GM21515 (cell line): Measurements from ENCODE around the gene C14orf119.

Source experiments
- ATAC-seq: cut with Tn5 transposase; IDR thresholded peaks from one replicate; pipeline ENCODE4 v1.9.1; 2021; ENCODE audit not compliant: unreplicated experiment

Gene C14orf119

DNA sequence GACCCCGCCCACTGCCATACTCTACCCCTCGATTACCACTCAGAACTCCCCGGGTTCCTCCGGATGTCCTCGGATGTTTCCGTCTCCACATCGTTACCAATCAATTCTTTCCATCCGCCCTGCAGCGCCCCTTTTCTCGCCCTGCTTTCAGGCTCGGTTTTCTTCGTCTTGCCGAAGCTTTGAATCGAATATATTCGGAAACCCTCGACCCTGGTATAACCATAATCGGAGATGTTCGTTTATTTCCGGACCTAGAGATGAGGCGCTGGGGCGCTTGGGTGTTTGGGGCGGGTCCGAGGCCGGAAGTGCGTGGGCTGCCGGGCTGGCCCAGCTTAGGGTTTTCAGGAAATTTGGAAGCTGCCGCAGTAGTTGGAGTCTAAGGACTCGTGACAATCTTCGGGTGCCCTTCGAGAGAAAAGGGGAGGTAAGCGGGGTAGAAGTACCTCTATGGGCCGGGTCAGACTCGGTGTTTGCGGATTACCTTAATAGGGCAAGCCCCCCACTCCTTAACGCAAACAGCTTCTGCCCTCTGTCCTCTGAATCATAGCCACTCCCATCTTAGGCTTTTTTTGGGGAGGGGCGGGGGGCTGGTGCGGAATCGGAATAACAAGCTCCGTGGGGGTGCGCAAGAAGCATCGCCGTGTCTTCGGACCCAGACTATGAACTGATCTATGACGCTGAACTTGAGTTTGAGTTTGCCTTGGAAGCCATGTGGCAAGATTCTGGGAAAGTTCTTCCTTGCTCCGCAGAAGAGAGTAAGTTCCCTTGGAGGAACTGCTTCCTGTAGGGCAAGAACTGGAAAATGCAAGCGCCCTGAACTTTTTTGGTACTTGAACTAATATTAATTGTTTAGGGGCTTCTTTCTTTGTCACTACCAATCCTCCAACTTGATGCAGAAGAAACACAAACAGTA lies at the start of gene C14orf119:
C14orf119 (plus strand) TSS at position 310 of the 913 bp plus-strand sequence. CDS start 2,154 bp downstream, outside the sequence.
- ATAC-seq: peak; percentile 91

- ATAC-seq: no peak
These were observed 48.2 kb upstream of the C14orf119 start for GRCh38 chr14:23047034-23047634.

- no peak for ATAC-seq
These were observed 47.3 kb upstream of the C14orf119 start for GRCh38 chr14:23047751-23048693.

DNA sequence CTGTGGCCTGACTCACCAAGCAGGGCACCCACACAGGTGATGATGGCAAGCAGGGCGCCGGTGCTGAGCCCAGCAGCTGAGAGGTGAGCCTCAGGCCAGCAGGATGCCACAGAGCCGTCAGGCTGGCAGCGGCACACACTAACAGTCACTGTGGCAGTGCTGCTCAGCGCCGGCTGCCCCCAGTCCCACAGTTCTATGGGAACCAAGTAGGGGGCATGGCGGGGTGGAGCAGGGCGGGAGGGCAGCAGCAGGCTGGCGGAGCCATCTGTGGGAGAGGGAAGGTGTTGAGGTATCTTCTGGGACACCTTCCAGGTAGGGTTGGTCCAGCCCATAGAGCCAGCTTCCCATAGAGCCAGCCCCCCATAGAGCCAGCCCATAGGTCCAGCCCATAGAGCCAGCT lies 46.3 kb upstream of the C14orf119 start:
- ATAC-seq: no peak

- no peak for ATAC-seq
These were observed 43.9 kb upstream of the C14orf119 start for GRCh38 chr14:23051141-23052057.

- ATAC-seq: no peak
These were observed 43.1 kb upstream of the C14orf119 start for GRCh38 chr14:23052182-23052623.

DNA sequence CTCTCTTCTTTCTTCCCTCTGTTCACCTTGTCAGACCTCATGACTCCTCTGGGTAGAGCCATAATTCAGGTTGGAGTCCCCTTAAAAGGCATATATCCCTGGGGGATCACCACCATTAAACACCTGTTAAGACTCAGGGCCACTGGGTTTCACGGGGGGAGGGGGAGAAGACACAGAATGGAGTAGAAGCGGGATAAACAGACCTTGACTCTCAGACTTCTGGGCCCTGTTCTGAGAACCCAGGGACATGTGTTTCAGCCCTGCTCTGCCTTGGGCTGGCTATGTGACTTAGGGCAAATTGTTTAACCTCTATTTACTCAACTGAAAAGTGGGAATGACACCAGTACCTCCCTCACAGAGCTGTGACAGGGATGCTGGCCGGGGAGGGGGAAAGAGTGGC lies 42.6 kb upstream of the C14orf119 start:
- no peak for ATAC-seq

- ATAC-seq: no peak
These were observed 41.9 kb upstream of the C14orf119 start for GRCh38 chr14:23053426-23053825.

GRCh38 chr14:23054000-23054811 lies 41.1 kb upstream of the C14orf119 start:
- ATAC-seq: no peak

- no peak for ATAC-seq
These were observed 40.2 kb upstream of the C14orf119 start for GRCh38 chr14:23055147-23055550.

- ATAC-seq: no peak
These were observed 39.6 kb upstream of the C14orf119 start for GRCh38 chr14:23055621-23056144.

DNA sequence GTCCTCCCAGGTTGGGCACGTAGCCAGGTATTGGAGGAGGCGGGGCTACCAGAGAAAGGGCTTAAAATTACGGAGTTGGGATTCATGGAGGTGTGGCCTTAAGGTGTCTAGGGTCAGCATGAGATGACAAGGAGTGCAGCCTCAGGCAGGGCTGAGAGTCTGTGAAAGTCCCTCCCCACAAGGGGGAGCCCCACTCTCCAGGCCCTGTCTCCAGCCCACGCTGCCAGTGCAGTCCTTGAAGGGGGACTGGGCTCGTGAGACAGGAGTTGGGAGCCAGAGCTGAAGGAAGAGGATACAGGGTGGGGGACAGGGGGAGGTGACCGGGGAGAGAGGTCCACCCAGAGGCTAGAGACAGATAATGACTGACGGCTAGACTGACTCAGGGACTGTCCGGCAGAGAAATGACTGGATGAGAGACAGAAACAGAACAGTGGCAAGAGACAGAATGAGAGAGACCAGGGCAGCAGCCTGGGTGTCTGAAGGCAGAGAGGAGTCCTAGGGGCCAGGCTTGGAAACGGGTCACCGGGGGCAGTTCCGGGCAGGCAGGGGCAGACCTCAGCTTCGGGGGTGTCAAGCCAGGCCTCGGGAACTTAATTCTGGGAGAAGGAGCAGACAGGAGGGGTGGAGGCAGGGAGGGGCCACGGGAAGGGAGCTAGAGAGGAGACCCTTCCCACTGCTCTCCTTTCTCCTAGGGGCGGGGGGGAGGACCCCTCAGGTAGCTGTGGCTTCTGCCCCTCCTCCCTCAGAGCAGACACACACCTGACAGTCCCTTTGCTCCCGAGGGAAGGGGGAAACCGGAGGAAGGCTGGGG lies 39.0 kb upstream of the C14orf119 start:
- ATAC-seq: peak; percentile 45

DNA sequence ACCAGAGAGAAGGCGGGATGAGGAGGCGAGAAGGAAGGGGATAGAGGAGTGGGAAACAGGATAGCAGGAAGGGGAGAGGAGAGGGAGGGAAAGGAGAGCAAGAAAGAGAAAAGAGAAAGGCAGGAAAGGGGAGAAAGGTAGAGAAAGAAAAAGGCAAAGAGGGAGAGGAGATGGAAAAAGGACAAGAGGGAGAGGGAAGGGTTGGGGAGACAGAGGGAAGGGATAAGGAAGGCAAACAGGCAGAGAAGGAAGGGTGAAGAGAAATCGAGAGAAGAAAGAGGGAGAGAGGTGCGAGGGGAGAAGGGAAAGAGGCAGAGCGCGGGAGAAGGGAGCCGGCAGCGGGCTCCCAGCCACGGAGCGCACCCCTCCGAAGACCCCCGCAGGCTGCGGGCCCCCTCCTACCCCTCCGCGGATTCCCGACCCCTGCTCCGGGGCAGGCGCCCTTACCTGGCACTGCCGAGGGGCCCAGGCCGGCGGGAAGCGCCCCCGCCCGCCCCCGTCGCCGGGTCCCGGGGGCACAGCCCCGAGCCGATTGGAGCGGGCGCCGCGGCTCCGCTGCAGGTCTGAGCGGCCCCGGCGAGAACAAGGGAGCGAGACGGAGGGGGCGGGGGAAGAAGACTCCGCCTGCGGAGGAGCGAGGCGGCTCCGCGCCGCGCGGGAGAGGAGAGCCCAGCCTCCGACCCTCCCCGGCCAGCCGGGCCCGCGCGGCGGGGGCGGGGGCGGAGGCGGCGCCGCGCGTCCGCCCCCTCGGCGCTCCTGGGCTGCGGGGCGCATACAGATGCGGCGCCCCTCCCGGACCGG lies 38.1 kb upstream of the C14orf119 start, which contains the start of gene CDH24:
CDH24 (minus strand) TSS at position 565 of the 801 bp plus-strand sequence. CDS start 1,787 bp downstream, outside the sequence.
- ATAC-seq: peak; percentile 37

- peak; percentile 62 for ATAC-seq
These were observed 37.3 kb upstream of the C14orf119 start for GRCh38 chr14:23057757-23058653.

DNA sequence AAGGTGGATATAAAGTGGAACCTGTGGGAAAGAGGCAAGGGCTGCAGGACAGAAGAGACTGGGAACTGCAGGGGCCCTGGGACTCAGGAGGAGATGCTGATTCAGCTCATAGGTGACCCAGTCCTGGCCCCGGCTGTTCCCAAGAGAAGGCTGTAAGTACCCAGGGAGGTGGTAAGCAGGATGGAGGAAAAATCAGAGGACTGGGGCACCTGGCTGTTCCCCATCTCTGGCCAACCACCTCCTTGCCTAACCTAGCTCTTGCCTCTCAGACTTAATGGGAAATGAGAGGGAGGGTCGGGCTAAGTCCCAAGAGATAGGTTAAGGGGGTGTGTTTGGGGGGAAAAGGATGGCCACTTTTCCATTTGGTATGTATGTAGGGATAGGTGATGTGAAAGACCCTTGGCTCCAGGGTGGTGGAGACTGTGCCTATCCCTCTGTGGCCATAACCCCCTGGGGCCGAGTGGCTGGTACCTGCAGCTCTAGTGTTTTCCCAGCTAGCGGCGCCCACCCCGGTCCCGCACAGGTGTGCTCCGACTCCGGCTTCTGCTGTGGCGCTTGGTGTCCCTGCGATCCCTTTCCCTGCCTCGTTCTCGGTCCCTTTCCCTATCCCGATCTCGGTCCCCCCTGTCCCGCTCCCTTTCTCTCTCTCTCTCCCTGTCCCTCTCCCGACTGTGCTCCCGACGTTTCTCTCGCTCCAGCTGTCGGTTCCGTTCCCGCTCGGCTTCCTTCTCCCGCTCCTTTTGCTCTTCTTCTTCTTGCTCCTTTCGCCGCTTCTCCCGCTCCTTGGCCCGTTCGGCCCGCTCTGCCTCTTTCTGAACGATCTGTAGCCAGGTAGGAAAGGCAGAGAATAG lies 36.4 kb upstream of the C14orf119 start:
- ATAC-seq: no peak
